K562 (cell line): ENCODE measurements around the gene COA5. TPM values are rescaled to one million over a fixed set of nuclear protein-coding genes. Genes with fewer than 3 reads are reported as not detected.

Experiments
- ATF1 ChIP-seq, 2 experiments: fragments of 450-650 bp in 1 of 2; IDR thresholded peaks; 2 replicates each; pipeline ENCODE4 v1.6.1; 2016; ENCODE audit warnings: missing compliant biosample characterization in 1 of 2, missing genetic modification characterization in 1 of 2
- CHD1 ChIP-seq: fragments of 200-600 bp; sonication (generic); IDR thresholded peaks from one replicate; pipeline ENCODE4 v1.6.1; 2012; ENCODE audit warnings: mild to moderate bottlenecking, moderate library complexity, low read length, inconsistent platforms
- DIDO1 ChIP-seq: fragments of 450-650 bp; IDR thresholded peaks from 2 replicates; pipeline ENCODE4 v1.6.1; 2016; ENCODE audit warnings: low read depth, missing biosample characterization, missing genetic modification characterization
- DMBX1 ChIP-seq: fragments of 250-450 bp; sonication (Bioruptor Pico); IDR thresholded peaks from 2 replicates; pipeline ENCODE4 v1.8.0; 2022; ENCODE audit warnings: inconsistent platforms, mild to moderate bottlenecking, moderate library complexity, borderline replicate concordance
- ERF ChIP-seq: fragments of 450-650 bp; formaldehyde crosslinking; IDR thresholded peaks from 2 replicates; pipeline ENCODE4 v1.4.0; 2020; ENCODE audit warnings: mild to moderate bottlenecking, mixed read lengths
- FOXK1 ChIP-seq: sonication (generic); formaldehyde crosslinking; IDR thresholded peaks from 2 replicates; pipeline ENCODE4 v1.8.0; 2022; ENCODE audit warnings: missing genetic modification reagents, mild to moderate bottlenecking, borderline replicate concordance
- GABPA ChIP-seq: fragments of 200-800 bp; sonication (Bioruptor generic); conservative IDR thresholded peaks from 2 replicates; pipeline ENCODE4 v1.6.1; 2016; ENCODE audit warnings: low read depth, missing genetic modification characterization, missing compliant biosample characterization
- JUN ChIP-seq, 2 experiments: sonication (generic) in 1 of 2; formaldehyde crosslinking in 1 of 2; IDR thresholded peaks; 2 replicates each; pipeline versions ENCODE4 v1.6.1 to v1.8.0; 2012 to 2022; ENCODE audit warnings: borderline replicate concordance in 2 of 2, mild to moderate bottlenecking in 2 of 2, improper control_type of control experiment in 1 of 2, low read depth in 1 of 2, low read length in 1 of 2, missing genetic modification reagents in 1 of 2
- KAT7 ChIP-seq: sonication (generic); formaldehyde crosslinking; IDR thresholded peaks from 2 replicates; pipeline ENCODE4 v1.8.0; 2022; ENCODE audit warnings: missing genetic modification reagents, mild to moderate bottlenecking, borderline replicate concordance
- LEF1 ChIP-seq: fragments of 450-650 bp; IDR thresholded peaks from 2 replicates; pipeline ENCODE4 v1.6.1; 2016; ENCODE audit warnings: mild to moderate bottlenecking
- MAFG ChIP-seq: fragments of 450-650 bp; conservative IDR thresholded peaks from 2 replicates; pipeline ENCODE4 v1.6.1; 2016; ENCODE audit warnings: missing genetic modification characterization, missing compliant biosample characterization
- MAZ ChIP-seq, 2 experiments: fragments of 450-650 bp in 1 of 2; sonication (generic) in 1 of 2; formaldehyde crosslinking; IDR thresholded peaks in 1 of 2; conservative IDR thresholded peaks in 1 of 2; 2 replicates each; pipeline versions ENCODE4 v1.4.0 to v1.5.0; 2020; ENCODE audit warnings: mild to moderate bottlenecking in 1 of 2, missing genetic modification reagents in 1 of 2
- NCOA1 ChIP-seq: fragments of 450-650 bp; IDR thresholded peaks from 2 replicates; pipeline ENCODE4 v1.6.1; 2016; ENCODE audit warnings: low read depth
- NFATC3 ChIP-seq: fragments of 450-650 bp; IDR thresholded peaks from 2 replicates; pipeline ENCODE4 v1.6.1; 2017; ENCODE audit warnings: mild to moderate bottlenecking
- NFIC ChIP-seq: fragments of 450-650 bp; IDR thresholded peaks from 2 replicates; pipeline ENCODE4 v1.6.1; 2017; ENCODE audit warnings: mild to moderate bottlenecking, inconsistent platforms
- PBX2 ChIP-seq, 2 experiments: IDR thresholded peaks in 1 of 2; conservative IDR thresholded peaks in 1 of 2; 2 replicates each; pipeline ENCODE4 v1.6.1; 2016; ENCODE audit warnings: low read depth in 2 of 2, mild to moderate bottlenecking in 1 of 2, missing compliant biosample characterization in 1 of 2, missing genetic modification characterization in 1 of 2, moderate library complexity in 1 of 2
- PTTG1 ChIP-seq: fragments of 450-650 bp; IDR thresholded peaks from 2 replicates; pipeline ENCODE4 v1.6.1; 2016; ENCODE audit warnings: low read depth, mild to moderate bottlenecking, missing genetic modification characterization, missing compliant biosample characterization
- PURB ChIP-seq: sonication (generic); formaldehyde crosslinking; IDR thresholded peaks from 2 replicates; pipeline ENCODE4 v1.9.0; 2021; ENCODE audit warnings: low read depth, mild to moderate bottlenecking, missing genetic modification reagents
- SIN3B ChIP-seq: fragments of 450-650 bp; IDR thresholded peaks from 2 replicates; pipeline ENCODE4 v1.6.1; 2017; ENCODE audit warnings: low read depth, mild to moderate bottlenecking, moderate library complexity
- TAF7 ChIP-seq: fragments of 450-650 bp; IDR thresholded peaks from 2 replicates; pipeline ENCODE4 v1.6.1; 2016; ENCODE audit warnings: missing genetic modification characterization, missing compliant biosample characterization
- TCF7 ChIP-seq: sonication (generic); IDR thresholded peaks from 2 replicates; pipeline ENCODE4 v1.6.1; 2016; ENCODE audit warnings: antibody characterized with exemption, borderline replicate concordance
- ZBTB17 ChIP-seq: fragments of 450-650 bp; formaldehyde crosslinking; IDR thresholded peaks from 2 replicates; pipeline ENCODE4 v1.4.0; 2020; ENCODE audit warnings: mild to moderate bottlenecking
- ZNF274 ChIP-seq: IDR thresholded peaks from 2 replicates; pipeline ENCODE4 v1.6.1; 2011; ENCODE audit warnings: low read depth, mild to moderate bottlenecking, low read length, moderate library complexity, borderline replicate concordance
- polyA plus RNA-seq, 8 experiments: library from polyadenylated mRNA; depleted of rRNA in 4 of 8; stranded (reverse) in 5 of 8; unstranded in 3 of 8; fragments of >200 nt; fragmentation: Nextera tagmentation in 2 of 8; fragmentation: Illumina TruSeq in 1 of 8; extraction: Ambion mirVana in 2 of 8; extraction: Trizol in 1 of 8; gene quantifications; 2 replicates each; pipeline versions ENCODE4 v1.2.1 to v1.2.3, GENCODE V29; 2011 to 2014; ENCODE audit warnings: inconsistent platforms in 1 of 8, missing spikeins in 1 of 8
- total RNA-seq, 7 experiments: library from RNA; depleted of rRNA in 6 of 7; stranded (reverse); fragments of >200 nt in 6 of 7; fragmentation: Illumina TruSeq in 2 of 7; extraction: Trizol in 2 of 7; gene quantifications; 2 replicates each; pipeline versions ENCODE4 v1.2.1 to v1.2.3, GENCODE V29; 2011 to 2021; ENCODE audit warnings: low replicate concordance in 1 of 7

COA5 gene
- total and polyA plus RNA-seq, 9 of the 15 experiments (the other 6 are each of a cell fraction or from before 2014, with no cell fraction given) = 17.9 to 77.6 (median 33.4) TPM

- TF ChIP-seq SIN3B = peak; percentile 83
- TF ChIP-seq TAF7 (tag) = peak; percentile 76
- TF ChIP-seq NCOA1 = peak; percentile 79
- TF ChIP-seq KAT7 (CRISPR knock-in tag) = peak; percentile 80
- TF ChIP-seq DMBX1 (CRISPR knock-in tag) = 0 out of 2 replicates have a peak, but pooled peaks have one; percentile 14
- peak; percentile 12; the same call in 1 of the 2 replicates for TF ChIP-seq ERF (CRISPR knock-in tag)
- TF ChIP-seq PTTG1 = no peak
- no peak for TF ChIP-seq PURB (CRISPR knock-in tag)
- peak; percentile 81 to 87 for TF ChIP-seq MAZ (CRISPR knock-in tag; conservative IDR thresholded peaks at IDR 0.05 in 1 of 2, IDR thresholded peaks at IDR 0.05 in 1 of 2)
- TF ChIP-seq PBX2 (CRISPR knock-in tag; IDR thresholded peaks at IDR 0.05; ENCODE audit: low read depth) = no peak
- TF ChIP-seq PBX2 (tag; conservative IDR thresholded peaks at IDR 0.05; ENCODE audit: low read depth) = no peak
- no peak for TF ChIP-seq LEF1
- TF ChIP-seq NFATC3 = no peak
- TF ChIP-seq ATF1 (CRISPR knock-in tag; IDR thresholded peaks at IDR 0.05) = peak; percentile 44
- peak; percentile 96 for TF ChIP-seq ATF1 (tag; IDR thresholded peaks at IDR 0.05)
- TF ChIP-seq ZBTB17 = no peak
- peak; percentile 66 for TF ChIP-seq CHD1
- TF ChIP-seq JUN (IDR thresholded peaks at IDR 0.05; ENCODE audit: borderline replicate concordance, low read depth, low read length) = 0 out of 2 replicates have a peak, but pooled peaks have one; percentile 32
- TF ChIP-seq JUN (CRISPR knock-in tag; IDR thresholded peaks at IDR 0.05; ENCODE audit: borderline replicate concordance) = no peak
- no peak; the same call in 1 of the 2 replicates for TF ChIP-seq ZNF274
- TF ChIP-seq MAFG = no peak
- peak; percentile 45; the same call in 1 of the 2 replicates for TF ChIP-seq NFIC
- 0 out of 2 replicates have a peak, but pooled peaks have one; percentile 32 for TF ChIP-seq FOXK1 (CRISPR knock-in tag)
- peak; percentile 14; the same call in 1 of the 2 replicates for TF ChIP-seq DIDO1 (tag)
- TF ChIP-seq TCF7 = 0 out of 2 replicates have a peak, but pooled peaks have one; percentile 33
- peak; percentile 99 for TF ChIP-seq GABPA (tag)
Measured at GRCh38 chr2:98608116-98608961, at the start of gene COA5, which contains the start of gene UNC50 (continued).
